ENCODE results near the gene MYBPC1.
"Not testable (repeated sequence)": the region's sequence is repeated elsewhere in the genome, so short reads cannot be mapped to it uniquely, and the experiment has no call there.

The MYBPC1 gene, protein sequence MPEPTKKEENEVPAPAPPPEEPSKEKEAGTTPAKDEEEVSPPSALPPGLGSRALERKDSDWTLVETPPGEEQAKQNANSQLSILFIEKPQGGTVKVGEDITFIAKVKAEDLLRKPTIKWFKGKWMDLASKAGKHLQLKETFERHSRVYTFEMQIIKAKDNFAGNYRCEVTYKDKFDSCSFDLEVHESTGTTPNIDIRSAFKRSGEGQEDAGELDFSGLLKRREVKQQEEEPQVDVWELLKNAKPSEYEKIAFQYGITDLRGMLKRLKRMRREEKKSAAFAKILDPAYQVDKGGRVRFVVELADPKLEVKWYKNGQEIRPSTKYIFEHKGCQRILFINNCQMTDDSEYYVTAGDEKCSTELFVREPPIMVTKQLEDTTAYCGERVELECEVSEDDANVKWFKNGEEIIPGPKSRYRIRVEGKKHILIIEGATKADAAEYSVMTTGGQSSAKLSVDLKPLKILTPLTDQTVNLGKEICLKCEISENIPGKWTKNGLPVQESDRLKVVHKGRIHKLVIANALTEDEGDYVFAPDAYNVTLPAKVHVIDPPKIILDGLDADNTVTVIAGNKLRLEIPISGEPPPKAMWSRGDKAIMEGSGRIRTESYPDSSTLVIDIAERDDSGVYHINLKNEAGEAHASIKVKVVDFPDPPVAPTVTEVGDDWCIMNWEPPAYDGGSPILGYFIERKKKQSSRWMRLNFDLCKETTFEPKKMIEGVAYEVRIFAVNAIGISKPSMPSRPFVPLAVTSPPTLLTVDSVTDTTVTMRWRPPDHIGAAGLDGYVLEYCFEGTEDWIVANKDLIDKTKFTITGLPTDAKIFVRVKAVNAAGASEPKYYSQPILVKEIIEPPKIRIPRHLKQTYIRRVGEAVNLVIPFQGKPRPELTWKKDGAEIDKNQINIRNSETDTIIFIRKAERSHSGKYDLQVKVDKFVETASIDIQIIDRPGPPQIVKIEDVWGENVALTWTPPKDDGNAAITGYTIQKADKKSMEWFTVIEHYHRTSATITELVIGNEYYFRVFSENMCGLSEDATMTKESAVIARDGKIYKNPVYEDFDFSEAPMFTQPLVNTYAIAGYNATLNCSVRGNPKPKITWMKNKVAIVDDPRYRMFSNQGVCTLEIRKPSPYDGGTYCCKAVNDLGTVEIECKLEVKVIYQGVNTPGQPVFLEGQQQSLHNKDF

GRCh38 chr12:101594700-101595099 is at the start of gene MYBPC1:
TSS of gene MYBPC1 (plus strand) at chr12:101594971. CDS start at chr12:101595071, 100 bp downstream.
- no peak for DNase-seq (ENCODE audit: low spot score)

GRCh38 chr12:101551362-101552114 is 43.2 kb upstream of the MYBPC1 start:
- no peak for DNase-seq (ENCODE audit: low spot score)

DNA sequence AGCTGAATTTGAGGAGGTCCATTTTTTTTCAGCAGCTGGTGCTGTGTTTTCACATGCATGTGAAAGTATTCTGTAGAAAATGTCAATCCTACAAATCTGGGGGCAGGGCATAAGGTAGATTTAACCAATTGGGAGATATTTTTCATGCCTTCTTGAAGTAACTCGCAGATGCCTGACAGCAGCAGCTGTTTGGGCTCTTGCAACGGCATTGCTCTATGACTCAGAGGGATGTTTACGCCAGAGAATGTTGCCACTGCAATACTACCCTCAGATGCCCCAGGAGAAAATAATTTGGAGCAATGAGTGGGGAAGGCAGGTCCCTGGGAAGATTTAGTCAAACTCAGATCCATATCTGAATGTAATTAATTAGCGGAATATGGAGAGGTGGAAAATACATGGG is 42.5 kb upstream of the MYBPC1 start:
- no peak for DNase-seq (ENCODE audit: low spot score)

DNA sequence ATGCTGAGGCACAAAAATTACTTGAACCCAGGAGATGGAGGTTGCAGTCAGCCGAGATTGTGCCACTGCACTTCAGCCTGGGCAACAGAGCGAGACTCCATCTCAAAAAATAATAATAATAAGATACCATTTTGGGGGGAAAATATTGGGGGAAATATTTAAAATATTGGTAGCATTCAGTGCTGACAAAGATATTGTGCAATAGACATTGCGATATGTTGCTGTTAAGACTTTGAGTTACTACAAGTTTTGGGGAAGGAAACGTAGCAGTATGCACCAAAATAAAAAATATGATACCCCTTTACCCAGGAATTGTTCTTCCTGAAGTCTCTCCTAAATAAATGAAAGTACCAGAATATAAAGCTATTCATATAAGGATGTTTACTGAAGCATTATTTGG is 37.7 kb upstream of the MYBPC1 start:
- DNase-seq (ENCODE audit: low spot score), result no peak

GRCh38 chr12:101558726-101559125 is 36.0 kb upstream of the MYBPC1 start:
- DNase-seq (ENCODE audit: low spot score), result not testable (repeated sequence)

- no peak for DNase-seq (ENCODE audit: low spot score)
Observed at GRCh38 chr12:101563212-101563611, 31.6 kb upstream of the MYBPC1 start.

- no peak for DNase-seq (ENCODE audit: low spot score)
Observed at GRCh38 chr12:101564912-101565311, 29.9 kb upstream of the MYBPC1 start.

- DNase-seq (ENCODE audit: low spot score), result no peak
Observed at GRCh38 chr12:101566318-101566717, 28.5 kb upstream of the MYBPC1 start.

- no peak for DNase-seq (ENCODE audit: low spot score)
Observed at GRCh38 chr12:101567918-101568317, 26.9 kb upstream of the MYBPC1 start.

DNA sequence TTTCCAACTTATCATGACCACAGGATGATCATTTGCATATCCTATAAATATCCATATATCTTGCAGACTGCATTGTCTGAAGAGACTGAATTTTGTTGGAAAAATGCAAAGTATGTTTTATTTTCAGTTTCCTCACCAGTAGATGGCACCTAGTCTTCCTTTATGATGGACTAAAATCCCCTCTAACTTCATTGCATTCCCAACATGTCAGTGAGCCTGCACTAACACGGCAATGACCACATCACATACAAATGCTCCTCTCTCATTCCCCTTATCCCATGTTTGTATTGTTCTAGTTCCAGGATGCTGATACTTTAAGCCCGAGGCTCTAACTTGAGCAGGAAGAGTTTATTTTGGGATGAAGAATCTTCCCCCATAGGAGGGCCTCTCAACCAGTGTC is 24.7 kb upstream of the MYBPC1 start:
- DNase-seq (ENCODE audit: low spot score), result peak; percentile 12

- DNase-seq (ENCODE audit: low spot score), result no peak
Observed at GRCh38 chr12:101571105-101571504, 23.7 kb upstream of the MYBPC1 start.

GRCh38 chr12:101573743-101574142 is 21.0 kb upstream of the MYBPC1 start:
- DNase-seq (ENCODE audit: low spot score), result no peak

- no peak for DNase-seq (ENCODE audit: low spot score)
Observed at GRCh38 chr12:101578417-101578816, 16.4 kb upstream of the MYBPC1 start.

- no peak for DNase-seq (ENCODE audit: low spot score)
Observed at GRCh38 chr12:101581190-101581589, 13.6 kb upstream of the MYBPC1 start.

DNA sequence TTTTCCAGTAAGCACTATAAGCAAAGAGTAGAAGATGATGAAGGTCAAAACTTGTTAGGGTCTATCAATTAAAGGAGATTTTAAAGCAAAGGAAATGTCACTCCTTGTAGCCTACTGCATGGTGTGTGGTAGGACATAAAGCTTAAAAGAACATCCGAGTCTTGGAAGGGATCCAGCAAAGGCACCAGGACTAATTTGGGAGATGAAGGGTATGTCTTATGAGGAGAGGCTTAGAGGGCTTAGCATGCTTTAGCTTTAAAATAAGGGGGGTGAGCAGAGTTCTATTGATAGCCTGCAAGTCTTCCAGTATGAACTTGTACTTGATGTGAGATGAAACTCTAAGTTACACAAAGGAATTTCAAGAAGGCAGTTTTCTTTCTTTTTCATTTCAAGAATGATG is 11.8 kb upstream of the MYBPC1 start:
- DNase-seq (ENCODE audit: low spot score), result no peak

GRCh38 chr12:101590383-101590782 is 4.4 kb upstream of the MYBPC1 start:
- DNase-seq (ENCODE audit: low spot score), result no peak

DNA sequence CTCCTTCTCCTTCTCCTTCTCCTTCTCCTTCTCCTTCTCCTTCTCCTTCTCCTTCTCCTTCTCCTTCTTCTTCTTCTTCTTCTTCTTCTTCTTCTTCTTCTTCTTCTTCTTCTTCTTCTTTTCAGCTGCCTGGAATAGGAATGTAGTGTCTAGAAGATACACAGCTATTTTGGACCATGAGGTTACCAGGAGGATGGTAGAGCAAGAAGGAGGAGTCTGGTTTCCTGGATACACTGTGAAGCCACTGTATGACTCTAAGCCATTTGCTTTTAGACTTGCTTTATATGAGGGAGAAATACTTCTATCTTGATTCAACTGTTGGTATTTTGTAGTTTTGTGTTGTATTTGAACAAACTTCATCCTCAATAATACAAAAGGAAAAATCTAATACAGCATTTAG is 3.0 kb upstream of the MYBPC1 start:
- DNase-seq (ENCODE audit: low spot score), result no peak

DNA sequence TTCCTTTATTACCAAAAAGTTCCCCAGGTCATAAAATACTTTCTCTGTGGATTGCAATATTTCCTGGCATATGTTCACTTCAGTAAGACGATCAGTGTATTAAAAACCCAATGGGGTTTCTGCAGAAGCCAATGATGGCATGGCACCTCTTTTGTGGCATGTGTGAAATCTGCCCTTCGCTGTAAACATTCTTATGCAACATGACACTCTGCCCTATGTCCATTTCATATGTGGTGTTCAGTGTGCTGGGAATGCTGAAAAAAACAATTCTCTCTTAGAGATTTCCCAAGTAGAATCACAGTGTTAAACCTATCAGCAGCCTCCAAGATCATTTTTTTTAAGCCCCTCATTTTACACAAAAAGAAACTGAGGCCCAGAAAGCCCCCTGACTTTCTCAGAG is 2.3 kb upstream of the MYBPC1 start:
- DNase-seq (ENCODE audit: low spot score), result no peak

GRCh38 chr12:101592921-101593320 is 1.9 kb upstream of the MYBPC1 start:
- no peak for DNase-seq (ENCODE audit: low spot score)

- DNase-seq (ENCODE audit: low spot score), result no peak
Observed at GRCh38 chr12:101596172-101596571, 1.4 kb downstream of the MYBPC1 start.

- DNase-seq (ENCODE audit: low spot score), result no peak
Observed at GRCh38 chr12:101597164-101597563, 2.4 kb downstream of the MYBPC1 start.

DNA sequence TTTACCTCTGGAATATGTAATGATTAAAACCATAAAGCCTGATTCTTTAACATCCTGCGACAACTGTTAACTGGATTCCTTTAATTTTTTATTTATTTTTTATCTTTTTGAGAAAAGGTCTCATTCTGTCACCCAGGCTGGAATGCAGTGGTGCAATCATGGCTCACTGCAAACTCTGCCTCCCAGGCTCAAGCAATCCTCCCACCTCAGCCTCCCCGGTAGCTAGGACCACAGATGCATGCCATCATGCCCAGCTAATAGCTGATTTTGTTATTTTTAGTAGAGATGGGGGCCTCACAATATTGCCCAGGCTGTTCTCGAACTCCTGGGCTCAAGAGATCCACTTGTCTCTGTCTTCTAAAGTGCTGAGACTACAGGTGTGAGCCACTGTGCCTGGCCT is 3.7 kb downstream of the MYBPC1 start:
- DNase-seq (ENCODE audit: low spot score), result no peak
